Muscle of arm (tissue), 14 donors: ENCODE results near the gene DPH3. TPM values are rescaled to one million over a fixed set of nuclear protein-coding genes. Genes with fewer than 3 reads are reported as not detected.
A peak's percentile ranks its signal among the peaks of the same experiment; 100 is the strongest.
"Not testable (repeated sequence)": the region's sequence is repeated elsewhere in the genome, so short reads cannot be mapped to it uniquely, and the experiment has no call there.

Source experiments
- DNase-seq: peaks from one replicate; pipeline ENCODE4 v3.0.0-alpha.2; 2013
- long read RNA-seq, 11 donors: transcript quantifications; one replicate each; lab custom pipeline, GENCODE V29; 2026
- polyA plus RNA-seq, 12 donors: library from polyadenylated mRNA; unstranded; fragments of 120-200 nt; gene quantifications; one replicate each; pipeline ENCODE4 v1.2.1, GENCODE V29; 2013; ENCODE audit not compliant: insufficient read length in 12 of 12

The DPH3 gene
- 10 to 100 TPM in 11 of 12 donors, not detected in 1; 17.0 to 36.4 (median 29.6) TPM for polyA plus RNA-seq
- long read RNA-seq, donor 1, transcript DPH3-204 (3 exons, 3,131 nt), result major isoform, 18 of 31 reads
- long read RNA-seq, donor 1, transcript DPH3-202 (2 exons, 3,052 nt), result minor isoform, 12 of 31 reads
- long read RNA-seq, donor 1, partial matches to known transcripts, result 0 of 31 reads
- long read RNA-seq, donor 1, other reads (novel, unspliced or antisense), result 0 of 31 reads
- long read RNA-seq, donor 2, transcript DPH3-202 (2 exons, 3,052 nt), result minor isoform, 9 of 23 reads
- long read RNA-seq, donor 2, transcript DPH3-204 (3 exons, 3,131 nt), result major isoform, 13 of 23 reads
- long read RNA-seq, donor 2, partial matches to known transcripts, result 0 of 23 reads
- long read RNA-seq, donor 2, other reads (novel, unspliced or antisense), result 0 of 23 reads
- long read RNA-seq, donor 3, partial matches to known transcripts, result 0 of 5 reads
- long read RNA-seq, donor 3, other reads (novel, unspliced or antisense), result 0 of 5 reads
- long read RNA-seq, donor 4, partial matches to known transcripts, result 0 of 5 reads
- long read RNA-seq, donor 4, other reads (novel, unspliced or antisense), result 0 of 5 reads
- long read RNA-seq, donor 5, transcript DPH3-202 (2 exons, 3,052 nt), result minor isoform, 12 of 40 reads
- long read RNA-seq, donor 5, transcript DPH3-204 (3 exons, 3,131 nt), result major isoform, 28 of 40 reads
- long read RNA-seq, donor 5, partial matches to known transcripts, result 0 of 40 reads
- long read RNA-seq, donor 5, other reads (novel, unspliced or antisense), result 0 of 40 reads
- long read RNA-seq, donor 6, transcript DPH3-204 (3 exons, 3,131 nt), result major isoform, 11 of 15 reads
- long read RNA-seq, donor 6, partial matches to known transcripts, result 0 of 15 reads
- long read RNA-seq, donor 6, other reads (novel, unspliced or antisense), result 0 of 15 reads
- long read RNA-seq, donor 7, transcript DPH3-202 (2 exons, 3,052 nt), result minor isoform, 6 of 14 reads
- long read RNA-seq, donor 7, transcript DPH3-204 (3 exons, 3,131 nt), result major isoform, 8 of 14 reads
- long read RNA-seq, donor 7, partial matches to known transcripts, result 0 of 14 reads
- long read RNA-seq, donor 7, other reads (novel, unspliced or antisense), result 0 of 14 reads
- long read RNA-seq, donor 8, transcript DPH3-202 (2 exons, 3,052 nt), result minor isoform, 11 of 29 reads
- long read RNA-seq, donor 8, transcript DPH3-204 (3 exons, 3,131 nt), result major isoform, 18 of 29 reads
- long read RNA-seq, donor 8, partial matches to known transcripts, result 0 of 29 reads
- long read RNA-seq, donor 8, other reads (novel, unspliced or antisense), result 0 of 29 reads
- long read RNA-seq, donor 9, transcript DPH3-204 (3 exons, 3,131 nt), result major isoform, 11 of 13 reads
- long read RNA-seq, donor 9, partial matches to known transcripts, result 0 of 13 reads
- long read RNA-seq, donor 9, other reads (novel, unspliced or antisense), result 0 of 13 reads
- long read RNA-seq, donor 10, transcript DPH3-204 (3 exons, 3,131 nt), result major isoform, 17 of 26 reads
- long read RNA-seq, donor 10, transcript DPH3-202 (2 exons, 3,052 nt), result minor isoform, 9 of 26 reads
- long read RNA-seq, donor 10, partial matches to known transcripts, result 0 of 26 reads
- long read RNA-seq, donor 10, other reads (novel, unspliced or antisense), result 0 of 26 reads
- long read RNA-seq, donor 11, transcript DPH3-202 (2 exons, 3,052 nt), result minor isoform, 10 of 23 reads
- long read RNA-seq, donor 11, transcript DPH3-204 (3 exons, 3,131 nt), result major isoform, 13 of 23 reads
- long read RNA-seq, donor 11, partial matches to known transcripts, result 0 of 23 reads
- long read RNA-seq, donor 11, other reads (novel, unspliced or antisense), result 0 of 23 reads

GRCh38 chr3:16264708-16265454 lies at the start of gene DPH3, which contains the start of gene OXNAD1:
TSS of gene DPH3 (minus strand) at chr3:16264943. CDS start at chr3:16264876, 67 bp downstream.
TSS of gene OXNAD1 (plus strand) at chr3:16265212. CDS start at chr3:16270953, 5,741 bp downstream.
- DNase-seq, result peak; percentile 100

GRCh38 chr3:16313886-16314645 lies 49.3 kb upstream of the DPH3 start:
- DNase-seq, result no peak

- no peak for DNase-seq
Observed at GRCh38 chr3:16311960-16312451, 47.3 kb upstream of the DPH3 start.

GRCh38 chr3:16310486-16310885 lies 45.7 kb upstream of the DPH3 start:
- DNase-seq, result not testable (repeated sequence)

GRCh38 chr3:16309558-16309957 lies 44.8 kb upstream of the DPH3 start:
- DNase-seq, result no peak

GRCh38 chr3:16308727-16309126 lies 44.0 kb upstream of the DPH3 start:
- DNase-seq, result no peak

GRCh38 chr3:16307832-16308531 lies 43.2 kb upstream of the DPH3 start:
- DNase-seq, result no peak

GRCh38 chr3:16305111-16305541 lies 40.4 kb upstream of the DPH3 start:
- no peak for DNase-seq

- DNase-seq, result no peak
Observed at GRCh38 chr3:16304061-16305010, 39.6 kb upstream of the DPH3 start.

- DNase-seq, result no peak
Observed at GRCh38 chr3:16303037-16303575, 38.4 kb upstream of the DPH3 start.

- no peak for DNase-seq
Observed at GRCh38 chr3:16302082-16302631, 37.4 kb upstream of the DPH3 start.

- DNase-seq, result no peak
Observed at GRCh38 chr3:16301507-16301906, 36.8 kb upstream of the DPH3 start.

GRCh38 chr3:16300881-16301359 lies 36.2 kb upstream of the DPH3 start:
- DNase-seq, result no peak

- no peak for DNase-seq
Observed at GRCh38 chr3:16300307-16300706, 35.6 kb upstream of the DPH3 start.

- no peak for DNase-seq
Observed at GRCh38 chr3:16299746-16300145, 35.0 kb upstream of the DPH3 start.

GRCh38 chr3:16298891-16299290 lies 34.1 kb upstream of the DPH3 start:
- no peak for DNase-seq
